ENCODE measurements around the gene KPNA5. TPM values are rescaled to one million over a fixed set of nuclear protein-coding genes. Genes with fewer than 3 reads are reported as not detected.
A peak's percentile ranks its signal among the peaks of the same experiment; 100 is the strongest.

The KPNA5 gene
- total and polyA plus RNA-seq, 2 of the 13 experiments (the other 11 are each of a cell fraction or from before 2014, with no cell fraction given), result 5.3 to 13.0 TPM

DNA sequence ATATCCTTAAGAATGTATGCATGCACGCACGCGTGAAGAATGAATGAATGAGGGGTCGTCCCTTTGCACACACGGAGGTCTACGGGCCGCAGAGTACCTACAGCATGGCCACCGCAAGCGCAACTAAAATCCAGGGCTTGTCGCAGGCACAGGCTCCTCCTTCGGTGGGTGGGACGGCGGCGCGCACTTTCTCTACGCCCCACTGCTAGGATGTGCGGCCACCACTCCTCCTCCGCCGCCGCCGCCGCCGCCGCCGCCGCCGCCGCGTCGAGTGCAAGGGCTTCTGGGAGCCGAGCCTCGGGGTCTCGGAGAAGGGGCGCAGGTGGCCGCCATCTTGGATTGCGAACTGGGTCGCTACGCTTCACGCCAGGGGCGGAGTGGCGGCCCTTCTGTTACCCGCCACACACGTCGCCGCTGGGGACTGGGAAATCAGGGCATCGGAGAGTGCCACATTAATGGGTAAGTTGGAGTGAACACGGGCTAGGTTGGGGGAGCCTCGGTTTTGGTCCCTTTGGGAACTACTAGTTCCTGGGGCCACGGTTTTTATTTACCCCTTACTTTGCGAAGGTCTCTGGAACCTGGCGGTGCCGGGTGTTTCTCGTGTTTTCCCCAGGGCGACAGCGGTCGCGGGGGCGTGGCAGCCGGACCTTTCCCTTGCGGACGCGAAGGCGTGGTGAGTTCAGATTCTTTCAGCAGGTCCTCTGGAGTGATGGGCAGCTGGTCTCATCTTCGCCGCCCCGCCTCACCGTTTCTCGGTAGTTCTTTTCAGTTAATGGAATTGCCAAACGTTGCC is at the start of gene KPNA5 (continued):
- TF ChIP-seq, protein P1, sequence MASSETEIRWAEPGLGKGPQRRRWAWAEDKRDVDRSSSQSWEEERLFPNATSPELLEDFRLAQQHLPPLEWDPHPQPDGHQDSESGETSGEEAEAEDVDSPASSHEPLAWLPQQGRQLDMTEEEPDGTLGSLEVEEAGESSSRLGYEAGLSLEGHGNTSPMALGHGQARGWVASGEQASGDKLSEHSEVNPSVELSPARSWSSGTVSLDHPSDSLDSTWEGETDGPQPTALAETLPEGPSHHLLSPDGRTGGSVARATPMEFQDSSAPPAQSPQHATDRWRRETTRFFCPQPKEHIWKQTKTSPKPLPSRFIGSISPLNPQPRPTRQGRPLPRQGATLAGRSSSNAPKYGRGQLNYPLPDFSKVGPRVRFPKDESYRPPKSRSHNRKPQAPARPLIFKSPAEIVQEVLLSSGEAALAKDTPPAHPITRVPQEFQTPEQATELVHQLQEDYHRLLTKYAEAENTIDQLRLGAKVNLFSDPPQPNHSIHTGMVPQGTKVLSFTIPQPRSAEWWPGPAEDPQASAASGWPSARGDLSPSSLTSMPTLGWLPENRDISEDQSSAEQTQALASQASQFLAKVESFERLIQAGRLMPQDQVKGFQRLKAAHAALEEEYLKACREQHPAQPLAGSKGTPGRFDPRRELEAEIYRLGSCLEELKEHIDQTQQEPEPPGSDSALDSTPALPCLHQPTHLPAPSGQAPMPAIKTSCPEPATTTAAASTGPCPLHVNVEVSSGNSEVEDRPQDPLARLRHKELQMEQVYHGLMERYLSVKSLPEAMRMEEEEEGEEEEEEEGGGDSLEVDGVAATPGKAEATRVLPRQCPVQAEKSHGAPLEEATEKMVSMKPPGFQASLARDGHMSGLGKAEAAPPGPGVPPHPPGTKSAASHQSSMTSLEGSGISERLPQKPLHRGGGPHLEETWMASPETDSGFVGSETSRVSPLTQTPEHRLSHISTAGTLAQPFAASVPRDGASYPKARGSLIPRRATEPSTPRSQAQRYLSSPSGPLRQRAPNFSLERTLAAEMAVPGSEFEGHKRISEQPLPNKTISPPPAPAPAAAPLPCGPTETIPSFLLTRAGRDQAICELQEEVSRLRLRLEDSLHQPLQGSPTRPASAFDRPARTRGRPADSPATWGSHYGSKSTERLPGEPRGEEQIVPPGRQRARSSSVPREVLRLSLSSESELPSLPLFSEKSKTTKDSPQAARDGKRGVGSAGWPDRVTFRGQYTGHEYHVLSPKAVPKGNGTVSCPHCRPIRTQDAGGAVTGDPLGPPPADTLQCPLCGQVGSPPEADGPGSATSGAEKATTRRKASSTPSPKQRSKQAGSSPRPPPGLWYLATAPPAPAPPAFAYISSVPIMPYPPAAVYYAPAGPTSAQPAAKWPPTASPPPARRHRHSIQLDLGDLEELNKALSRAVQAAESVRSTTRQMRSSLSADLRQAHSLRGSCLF (CRISPR knock-in tag; IDR thresholded peaks at IDR 0.05; ENCODE audit: borderline replicate concordance), result 0 out of 2 replicates have a peak, but pooled peaks have one; percentile 11
- TF ChIP-seq ZNF510 (CRISPR knock-in tag; IDR thresholded peaks at IDR 0.05; ENCODE audit: low read depth), result peak; percentile 95
- TF ChIP-seq ZNF558 (CRISPR knock-in tag; IDR thresholded peaks at IDR 0.05; ENCODE audit: borderline replicate concordance), result peak; percentile 80; the same call in 1 of the 2 replicates
- TF ChIP-seq ZNF143 (CRISPR knock-in tag; IDR thresholded peaks at IDR 0.05), result peak; percentile 91
- peak; percentile 11; the same call in 1 of the 2 replicates for TF ChIP-seq RBAK (CRISPR knock-in tag; IDR thresholded peaks at IDR 0.05)
- no peak for TF ChIP-seq PRPF4 (IDR thresholded peaks at IDR 0.05; ENCODE audit: low read depth, low read length, poor library complexity, severe bottlenecking)
- TF ChIP-seq ZFP36L2 (CRISPR knock-in tag; IDR thresholded peaks at IDR 0.05), result no peak
- peak; percentile 29; the same call in 1 of the 2 replicates for TF ChIP-seq NFATC3 (CRISPR knock-in tag; IDR thresholded peaks at IDR 0.05)
- TF ChIP-seq ZNF598 (CRISPR knock-in tag; IDR thresholded peaks at IDR 0.05; ENCODE audit: borderline replicate concordance), result peak; percentile 100
- peak; percentile 60; the same call in 1 of the 2 replicates for TF ChIP-seq ZNF670 (CRISPR knock-in tag; IDR thresholded peaks at IDR 0.05; ENCODE audit: borderline replicate concordance)
- TF ChIP-seq ERF (CRISPR knock-in tag; IDR thresholded peaks at IDR 0.05), result peak; percentile 93
- no peak for TF ChIP-seq NFE2L1 (CRISPR knock-in tag; IDR thresholded peaks at IDR 0.05; ENCODE audit: borderline replicate concordance)
- no peak for TF ChIP-seq LCORL (IDR thresholded peaks at IDR 0.05)
- TF ChIP-seq LCORL (CRISPR knock-in tag; IDR thresholded peaks at IDR 0.05), result peak; percentile 57; the same call in 1 of the 2 replicates
- peak; percentile 97; the same call in 1 of the 2 replicates for TF ChIP-seq GLI4 (CRISPR knock-in tag; IDR thresholded peaks at IDR 0.05; ENCODE audit: borderline replicate concordance)
- TF ChIP-seq, protein P2, sequence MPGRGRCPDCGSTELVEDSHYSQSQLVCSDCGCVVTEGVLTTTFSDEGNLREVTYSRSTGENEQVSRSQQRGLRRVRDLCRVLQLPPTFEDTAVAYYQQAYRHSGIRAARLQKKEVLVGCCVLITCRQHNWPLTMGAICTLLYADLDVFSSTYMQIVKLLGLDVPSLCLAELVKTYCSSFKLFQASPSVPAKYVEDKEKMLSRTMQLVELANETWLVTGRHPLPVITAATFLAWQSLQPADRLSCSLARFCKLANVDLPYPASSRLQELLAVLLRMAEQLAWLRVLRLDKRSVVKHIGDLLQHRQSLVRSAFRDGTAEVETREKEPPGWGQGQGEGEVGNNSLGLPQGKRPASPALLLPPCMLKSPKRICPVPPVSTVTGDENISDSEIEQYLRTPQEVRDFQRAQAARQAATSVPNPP (CRISPR knock-in tag; IDR thresholded peaks at IDR 0.05), result 0 out of 2 replicates have a peak, but pooled peaks have one; percentile 57
- TF ChIP-seq SAP130 (CRISPR knock-in tag; IDR thresholded peaks at IDR 0.05; ENCODE audit: low read depth), result peak; percentile 86
- TF ChIP-seq, protein P3, sequence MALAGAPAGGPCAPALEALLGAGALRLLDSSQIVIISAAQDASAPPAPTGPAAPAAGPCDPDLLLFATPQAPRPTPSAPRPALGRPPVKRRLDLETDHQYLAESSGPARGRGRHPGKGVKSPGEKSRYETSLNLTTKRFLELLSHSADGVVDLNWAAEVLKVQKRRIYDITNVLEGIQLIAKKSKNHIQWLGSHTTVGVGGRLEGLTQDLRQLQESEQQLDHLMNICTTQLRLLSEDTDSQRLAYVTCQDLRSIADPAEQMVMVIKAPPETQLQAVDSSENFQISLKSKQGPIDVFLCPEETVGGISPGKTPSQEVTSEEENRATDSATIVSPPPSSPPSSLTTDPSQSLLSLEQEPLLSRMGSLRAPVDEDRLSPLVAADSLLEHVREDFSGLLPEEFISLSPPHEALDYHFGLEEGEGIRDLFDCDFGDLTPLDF (CRISPR knock-in tag; IDR thresholded peaks at IDR 0.05), result peak; percentile 58; the same call in 1 of the 2 replicates
- TF ChIP-seq ZNF775 (CRISPR knock-in tag; IDR thresholded peaks at IDR 0.05; ENCODE audit: borderline replicate concordance), result no peak; the same call in 1 of the 2 replicates
- TF ChIP-seq CBX2 (IDR thresholded peaks at IDR 0.05; ENCODE audit: low read depth, low read length), result no peak
- TF ChIP-seq CBX2 (CRISPR knock-in tag; IDR thresholded peaks at IDR 0.05; ENCODE audit: low read depth), result peak; percentile 98
- TF ChIP-seq YY1 (IDR thresholded peaks at IDR 0.05; ENCODE audit: insufficient read depth, insufficient replicate concordance, low read depth, low read length), result peak; percentile 98
- no peak for TF ChIP-seq ZNF460 (CRISPR knock-in tag; IDR thresholded peaks at IDR 0.05; ENCODE audit: borderline replicate concordance)
